ENCODE results near the gene MT2A. TPM values are rescaled to one million over a fixed set of nuclear protein-coding genes. Genes with fewer than 3 reads are reported as not detected.

MT2A gene
- total and polyA plus RNA-seq, 12 donors = 43.8 to 6,828 (median 557) TPM

DNA sequence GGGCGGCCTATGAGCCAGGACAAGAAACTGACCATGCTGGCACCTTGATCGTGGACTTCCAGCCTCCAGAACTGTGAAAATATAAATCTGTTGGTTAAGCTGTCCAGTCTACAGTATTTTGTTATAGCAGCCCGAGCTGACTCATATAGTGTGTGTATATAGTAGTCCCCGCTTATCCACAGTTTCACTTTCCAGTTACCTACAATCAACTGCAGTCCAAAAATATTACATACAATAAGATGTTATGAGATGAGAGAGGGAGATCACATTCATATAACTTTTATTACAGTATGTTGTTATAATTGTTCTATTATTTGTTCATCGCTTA lies 14.1 kb upstream of the MT2A start:
- Histone ChIP-seq H3K36me3 (replicated peaks in 1 of 2) (no peaks in the 10 kb centered on the region), H3K27me3 (no peaks in the 10 kb centered on the region), H3K9me3 (replicated peaks in 1 of 3) (no peaks in the 10 kb centered on the region), H3K27ac (no peak overlapping the region), H3K4me3 (no peak overlapping the region), H3K4me1 (replicated peaks in 1 of 2) (peaks cover 6 to 7% of the 10 kb centered on the region in 2 donors)
- no peak for DNase-seq
- 91 to 100% (median 95%) methylated on average over 5 of the region's 5 CpGs for WGBS, 4 donors
- intact Hi-C loops (cut with DNase I) = no loop called here
- no peak for TF ChIP-seq POLR2A (IDR thresholded peaks at IDR 0.05)
- TF ChIP-seq, protein P1, sequence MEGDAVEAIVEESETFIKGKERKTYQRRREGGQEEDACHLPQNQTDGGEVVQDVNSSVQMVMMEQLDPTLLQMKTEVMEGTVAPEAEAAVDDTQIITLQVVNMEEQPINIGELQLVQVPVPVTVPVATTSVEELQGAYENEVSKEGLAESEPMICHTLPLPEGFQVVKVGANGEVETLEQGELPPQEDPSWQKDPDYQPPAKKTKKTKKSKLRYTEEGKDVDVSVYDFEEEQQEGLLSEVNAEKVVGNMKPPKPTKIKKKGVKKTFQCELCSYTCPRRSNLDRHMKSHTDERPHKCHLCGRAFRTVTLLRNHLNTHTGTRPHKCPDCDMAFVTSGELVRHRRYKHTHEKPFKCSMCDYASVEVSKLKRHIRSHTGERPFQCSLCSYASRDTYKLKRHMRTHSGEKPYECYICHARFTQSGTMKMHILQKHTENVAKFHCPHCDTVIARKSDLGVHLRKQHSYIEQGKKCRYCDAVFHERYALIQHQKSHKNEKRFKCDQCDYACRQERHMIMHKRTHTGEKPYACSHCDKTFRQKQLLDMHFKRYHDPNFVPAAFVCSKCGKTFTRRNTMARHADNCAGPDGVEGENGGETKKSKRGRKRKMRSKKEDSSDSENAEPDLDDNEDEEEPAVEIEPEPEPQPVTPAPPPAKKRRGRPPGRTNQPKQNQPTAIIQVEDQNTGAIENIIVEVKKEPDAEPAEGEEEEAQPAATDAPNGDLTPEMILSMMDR (IDR thresholded peaks at IDR 0.05) = no peak

DNA sequence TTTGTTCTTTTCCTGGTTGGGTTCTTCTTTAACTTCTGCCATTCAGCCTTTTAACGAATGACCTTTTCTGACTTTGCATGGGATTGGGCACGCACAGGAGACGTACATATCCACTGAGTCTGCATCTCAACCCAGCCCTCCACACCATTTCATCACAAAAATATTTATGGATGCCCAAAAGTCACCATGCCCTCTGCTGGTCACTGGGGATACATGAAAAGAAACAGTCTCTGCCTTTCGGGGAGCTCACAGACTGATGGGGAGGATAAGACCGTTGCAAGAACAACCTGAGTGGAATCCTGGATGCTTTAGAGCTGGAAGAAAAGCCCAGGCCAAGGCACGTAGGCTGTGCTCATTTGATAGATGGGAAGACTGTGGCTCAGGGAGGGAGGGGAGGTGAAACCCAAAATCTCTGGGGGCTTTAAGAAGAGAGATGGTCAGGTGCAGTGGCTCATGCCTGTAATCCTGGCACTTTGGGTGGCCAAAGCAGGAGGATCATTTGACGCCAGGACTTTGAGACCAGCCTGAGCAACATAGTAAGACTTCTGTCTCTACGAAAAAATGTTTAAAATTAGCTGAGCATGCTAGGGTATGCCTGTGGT lies 7.9 kb upstream of the MT2A start:
- Histone ChIP-seq H3K36me3 (replicated peaks in 1 of 2) (no peaks in the 10 kb centered on the region), H3K9me3 (replicated peaks in 1 of 3) (no peaks in the 10 kb centered on the region), H3K27ac (no peak overlapping the region), H3K4me1 (replicated peaks in 1 of 2) (peaks cover 0 to 2% of the 10 kb centered on the region in 2 donors), H3K4me3 (no peak overlapping the region), H3K27me3 (no peaks in the 10 kb centered on the region)
- WGBS, 4 donors = 18 to 32% (median 29%) methylated on average over 8 of the region's 8 CpGs
- intact Hi-C loops (cut with DNase I) = loop anchor here (5.0 to 10.0 kb wide), 4 partner anchors 83 to 104 kb away; no protein-coding TSS in a partner anchor
- no peak for TF ChIP-seq POLR2A (IDR thresholded peaks at IDR 0.05)
- TF ChIP-seq, protein P1 (IDR thresholded peaks at IDR 0.05) = peak; percentile 52 to 81 (median 74)
- DNase-seq = peak in 6 of 7 donors; percentile 55 to 78 (median 68)

DNA sequence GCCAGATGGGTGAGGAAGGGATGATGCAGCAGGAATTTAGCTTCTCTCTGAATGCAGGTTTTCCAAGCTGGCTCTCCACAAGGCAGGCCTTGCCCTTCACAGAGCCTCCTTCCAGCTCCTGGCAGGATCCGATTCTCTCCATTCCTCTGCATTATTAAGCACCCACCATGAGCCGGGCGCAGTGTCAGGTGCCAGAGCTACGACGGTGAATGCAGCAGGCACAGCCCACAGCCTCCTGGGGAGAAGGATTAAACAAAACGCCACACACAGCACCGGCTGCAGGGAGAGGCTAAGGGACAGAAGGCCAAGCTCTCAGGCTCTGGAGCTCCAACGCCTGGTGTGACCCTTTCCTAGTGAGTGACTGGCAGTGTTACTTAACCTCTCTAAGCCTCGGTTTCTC lies 7.1 kb upstream of the MT2A start:
- H3K9me3 ChIP-seq (replicated peaks in 1 of 3) = no peaks in the 10 kb centered on the region
- WGBS, 4 donors = 73 to 82% (median 79%) methylated on average over 8 to 9 of the region's 9 CpGs
- peaks cover 8 to 10% of the 10 kb centered on the region in 2 donors for H3K4me1 ChIP-seq (replicated peaks in 1 of 2)
- H3K36me3 ChIP-seq (replicated peaks in 1 of 2) = no peaks in the 10 kb centered on the region
- H3K4me3 ChIP-seq = no peak overlapping the region
- H3K27me3 ChIP-seq = no peaks in the 10 kb centered on the region
- TF ChIP-seq POLR2A (IDR thresholded peaks at IDR 0.05) = no peak
- TF ChIP-seq, protein P1 (IDR thresholded peaks at IDR 0.05) = no peak
- DNase-seq = peak in 1 of 7 donors; percentile 41
- intact Hi-C loops (cut with DNase I) = loop anchor here (5.0 to 10.0 kb wide), 4 partner anchors 84 to 103 kb away; no protein-coding TSS in a partner anchor
- H3K27ac ChIP-seq = no peak overlapping the region

DNA sequence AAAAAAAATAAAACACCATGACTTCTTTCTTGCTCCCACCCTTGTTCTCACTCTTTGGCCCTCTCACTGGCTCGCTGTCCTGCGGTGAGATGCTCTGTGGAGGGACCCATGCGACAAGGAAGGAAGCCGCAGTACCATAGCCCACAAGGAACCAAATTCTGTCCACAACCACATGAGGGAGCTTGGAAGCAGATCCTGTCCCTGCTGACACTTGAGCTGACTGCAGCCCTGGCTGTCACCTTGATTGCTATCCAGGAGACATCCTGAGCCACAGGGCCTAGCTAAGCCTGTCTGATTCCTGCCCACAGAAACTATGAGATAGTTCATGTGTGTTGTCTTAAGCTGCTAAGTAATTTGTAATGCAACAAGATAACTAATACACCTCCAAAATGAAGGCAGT lies 4.8 kb upstream of the MT2A start:
- Histone ChIP-seq H3K27ac (peak overlapping the region in 3 of 5 donors; percentile 24 to 99 (median 97)), H3K9me3 (replicated peaks in 1 of 3) (no peaks in the 10 kb centered on the region), H3K4me3 (no peak overlapping the region), H3K4me1 (replicated peaks in 1 of 2) (peaks cover 25 to 26% of the 10 kb centered on the region in 2 donors), H3K36me3 (replicated peaks in 1 of 2) (no peaks in the 10 kb centered on the region), H3K27me3 (no peaks in the 10 kb centered on the region)
- peak; percentile 69 to 90 (median 80) for DNase-seq
- 34 to 40% (median 35%) methylated on average over 4 of the region's 4 CpGs for WGBS, 4 donors
- TF ChIP-seq, protein P1 (IDR thresholded peaks at IDR 0.05) = peak; percentile 33 to 75 (median 62)
- TF ChIP-seq POLR2A (IDR thresholded peaks at IDR 0.05) = no peak
- intact Hi-C loops (cut with DNase I) = loop anchor here (5.0 to 10.0 kb wide), 4 partner anchors 84 to 101 kb away; no protein-coding TSS in a partner anchor
